ENCODE measurements around the gene TRIM25. TPM values are rescaled to one million over a fixed set of nuclear protein-coding genes. Genes with fewer than 3 reads are reported as not detected.

The TRIM25 gene
- polyA plus RNA-seq (2012; rRNA removed): 17.1 and 24.2 TPM in 2 replicates
- 18.0 and 21.9 TPM in 2 replicates for polyA plus RNA-seq (2012; cell fraction: cytosol; rRNA removed)
- 39.0 and 52.3 TPM in 2 replicates for polyA plus RNA-seq (2012; cell fraction: nucleus; rRNA removed)

GRCh38 chr17:56913867-56914580 lies at the start of gene TRIM25:
Gene TRIM25 (minus strand): TSS chr17:56914049. CDS start chr17:56913988, 61 bp downstream.
- peak within 1 kb of the TSS; percentile 89 for H3K9ac ChIP-seq
- H3K9me3 ChIP-seq: no peaks in the 10 kb centered on the region; the same call in 1 of the 2 replicates
- peak within 1 kb of the TSS; percentile 95 for H2AFZ ChIP-seq (ENCODE audit: low read depth)
- no peaks in the 10 kb centered on the region for H3K36me3 ChIP-seq (replicated peaks in 1 of 2; ENCODE audit: control insufficient read depth in 1 of 2, insufficient read depth in 2 of 2, low read length in 1 of 2)
- DNase-seq: peak; percentile 99
- H3K4me2 ChIP-seq: peak within 1 kb of the TSS; percentile 90
- H3K27ac ChIP-seq (ENCODE audit: low read depth in 2 of 2, low read length in 1 of 2): peak within 1 kb of the TSS; percentile 73 to 75
- peaks cover 13 to 23% of the 10 kb centered on the region in 2 experiments; a peak in 2 of 4 replicates for H3K4me1 ChIP-seq (ENCODE audit: control insufficient read depth in 1 of 2, insufficient read depth in 2 of 2, low read depth in 1 of 2, low read length in 1 of 2)
- no peaks in the 10 kb centered on the region for H3K9me2 ChIP-seq
- ChIA-PET CTCF (interaction anchor here (0.8 to 1.8 kb wide), 7 partner anchors 10 to 101 kb away, joined by 4 to 9 read pairs (median 4); no protein-coding TSS in a partner anchor), POLR2A (interaction anchor here (0.8 to 1.4 kb wide), 10 partner anchors 9 to 97 kb away, joined by 3 to 8 read pairs (median 4); partner anchors contain the start of genes C17orf67, COIL, DGKE and SCPEP1)
- H3K79me2 ChIP-seq (ENCODE audit: insufficient read depth): peaks cover 43% of the 10 kb centered on the region
- peak within 1 kb of the TSS; percentile 73 to 84 for H3K4me3 ChIP-seq (ENCODE audit: low read depth in 2 of 2, low read length in 1 of 2)
- H3F3A ChIP-seq (replicated peaks; ENCODE audit: insufficient read depth): peaks cover 19% of the 10 kb centered on the region
- H4K20me1 ChIP-seq (ENCODE audit: insufficient read depth): no peaks in the 10 kb centered on the region
- WGBS (ENCODE audit: low lambda C conversion rate): 3% methylated on average over 15 of the region's 58 CpGs
- H3K27me3 ChIP-seq (ENCODE audit: insufficient read depth): no peaks in the 10 kb centered on the region
- TF ChIP-seq TAF1 (IDR thresholded peaks at IDR 0.05; ENCODE audit: borderline replicate concordance, low read depth, low read length) (peak; percentile 95), RAD21 (IDR thresholded peaks at IDR 0.05; ENCODE audit: low read length) (no peak), TCF12 (IDR thresholded peaks at IDR 0.05) (no peak), YY1 (IDR thresholded peaks at IDR 0.05; ENCODE audit: low read depth) (peak; percentile 49; the same call in 1 of the 2 replicates), RXRA (IDR thresholded peaks at IDR 0.05; ENCODE audit: borderline replicate concordance, low read depth) (no peak), EP300 (IDR thresholded peaks at IDR 0.05; ENCODE audit: borderline replicate concordance in 1 of 2, low read depth in 1 of 2, low read length in 1 of 2) (peak in 1 of 2 experiments; percentile 42; a peak in 1 of 4 replicates), CTCF (IDR thresholded peaks at IDR 0.05) (no peak), MEF2A (IDR thresholded peaks at IDR 0.05; ENCODE audit: borderline replicate concordance, low read depth) (peak; percentile 38; the same call in 1 of the 2 replicates), POLR2AphosphoS5 (IDR thresholded peaks at IDR 0.05; ENCODE audit: low read depth, low read length) (peak; percentile 99), NRF1 (IDR thresholded peaks at IDR 0.05; ENCODE audit: low read depth, low read length) (no peak), FOXM1 (IDR thresholded peaks at IDR 0.05; ENCODE audit: low read depth) (no peak), MXI1 (IDR thresholded peaks at IDR 0.05; ENCODE audit: low read depth, low read length) (no peak; the same call in none of the 2 replicates), FOXJ3 (CRISPR knock-in tag; IDR thresholded peaks at IDR 0.05) (no peak), EZH2phosphoT487 (IDR thresholded peaks at IDR 0.05; ENCODE audit: borderline replicate concordance, low read depth) (no peak), IRF3 (IDR thresholded peaks at IDR 0.05; ENCODE audit: low read depth, low read length) (no peak), SMC3 (IDR thresholded peaks at IDR 0.05; ENCODE audit: low read depth, low read length) (no peak), SIN3A (IDR thresholded peaks at IDR 0.05; ENCODE audit: borderline replicate concordance, low read depth, low read length) (peak; percentile 95), GABPA (IDR thresholded peaks at IDR 0.05; ENCODE audit: low read depth) (peak; percentile 52), CHD2 (IDR thresholded peaks at IDR 0.05; ENCODE audit: low read length, partially characterized antibody) (peak; percentile 96), GATA2 (CRISPR knock-in tag; IDR thresholded peaks at IDR 0.05) (no peak), RFX5 (IDR thresholded peaks at IDR 0.05; ENCODE audit: low read length) (no peak), REST (IDR thresholded peaks at IDR 0.05; ENCODE audit: low read depth, low read length) (peak; percentile 56; the same call in 1 of the 2 replicates), USF2 (IDR thresholded peaks at IDR 0.05; ENCODE audit: borderline replicate concordance, low read depth, low read length) (peak; percentile 81), USF1 (IDR thresholded peaks at IDR 0.05; ENCODE audit: borderline replicate concordance, low read depth) (peak; percentile 97)
